ENCODE results near the gene ARL6IP6.
"Not testable (repeated sequence)": the region's sequence is repeated elsewhere in the genome, so short reads cannot be mapped to it uniquely, and the experiment has no call there.

ARL6IP6 gene

DNA sequence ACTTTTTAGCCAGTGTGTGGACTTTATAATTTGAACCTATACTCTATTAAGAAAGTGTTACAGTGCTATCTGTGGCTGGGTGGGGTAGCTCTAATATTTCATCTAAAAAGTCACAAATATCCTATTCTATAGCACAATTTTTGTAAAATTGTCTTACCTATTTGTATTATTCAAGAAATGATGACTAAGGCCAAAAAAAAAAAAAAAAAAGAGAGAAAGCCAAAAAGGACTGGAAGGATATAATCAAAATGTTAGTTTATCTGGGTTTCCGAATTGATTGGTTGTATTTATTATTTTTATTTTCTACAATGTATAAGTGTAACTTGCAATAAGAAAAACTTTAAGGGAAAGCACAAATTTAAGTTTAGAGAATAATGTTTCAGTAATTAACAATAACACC lies 5.5 kb downstream of the ARL6IP6 start:
- no peak for DNase-seq

- DNase-seq: no peak
These were observed 11.4 kb downstream of the ARL6IP6 start for GRCh38 chr2:152729844-152730243.

GRCh38 chr2:152730591-152731333 lies 12.3 kb downstream of the ARL6IP6 start:
- DNase-seq: peak; percentile 47

DNA sequence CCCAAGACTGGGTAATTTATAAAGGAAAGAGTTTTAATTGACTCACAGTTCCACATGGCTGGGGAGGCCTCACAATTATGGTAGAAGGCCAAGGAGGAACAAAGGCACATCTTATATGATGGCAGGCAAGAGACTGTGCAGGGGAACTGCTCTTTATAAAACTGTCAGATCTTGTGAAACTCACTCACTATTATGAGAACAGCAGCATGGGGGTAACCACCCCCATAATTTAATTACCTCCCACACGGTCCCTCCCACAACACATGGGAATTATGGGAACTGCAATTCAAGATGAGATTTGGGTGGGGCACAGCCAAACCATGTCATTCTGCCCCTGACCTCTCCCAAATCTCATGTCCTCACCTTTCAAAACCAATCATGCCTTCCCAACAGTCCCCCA lies 19.1 kb downstream of the ARL6IP6 start:
- not testable (repeated sequence) for DNase-seq

DNA sequence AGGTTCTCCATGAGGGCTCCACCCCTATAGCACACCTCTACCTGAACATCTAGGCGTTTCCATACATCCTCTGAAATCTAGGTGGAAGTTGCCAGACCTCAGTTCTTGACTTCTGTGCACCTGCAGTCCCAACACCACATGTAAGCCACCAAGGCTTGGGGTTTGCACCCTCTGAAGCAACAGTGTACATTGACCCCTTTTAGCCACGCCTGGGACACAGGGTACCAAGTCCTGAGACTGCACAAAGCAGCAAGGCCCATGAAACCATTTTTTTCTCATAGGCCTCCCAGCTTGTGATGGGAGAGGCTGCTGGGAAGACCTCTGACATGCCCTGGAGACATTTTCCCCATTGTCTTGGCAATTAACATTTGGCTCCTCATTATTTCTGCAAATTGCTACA lies 20.0 kb downstream of the ARL6IP6 start:
- no peak for DNase-seq

GRCh38 chr2:152739705-152740104 lies 21.3 kb downstream of the ARL6IP6 start:
- not testable (repeated sequence) for DNase-seq

- DNase-seq: peak; percentile 81
These were observed 22.4 kb downstream of the ARL6IP6 start for GRCh38 chr2:152740743-152741328.

GRCh38 chr2:152743002-152743401 lies 24.6 kb downstream of the ARL6IP6 start:
- DNase-seq: peak; percentile 45

DNA sequence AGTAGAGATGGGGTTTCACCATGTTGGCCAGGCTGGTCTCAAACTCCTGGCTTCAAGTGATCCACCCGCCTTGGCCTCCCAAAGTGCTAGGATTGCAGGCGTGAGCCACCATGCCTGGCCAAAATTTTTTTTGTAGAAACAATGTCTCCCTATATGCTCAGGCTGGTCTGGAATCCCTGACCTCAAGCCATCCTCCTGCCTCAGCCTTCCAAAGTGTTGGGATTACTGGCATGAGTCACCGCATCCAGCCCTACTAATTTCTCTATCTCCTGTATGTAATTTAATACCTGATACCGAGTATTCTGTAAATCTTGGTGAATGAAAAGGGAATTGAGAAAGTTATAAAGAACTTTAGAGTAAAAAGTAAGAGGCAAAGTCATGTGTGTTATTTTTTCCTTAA lies 29.3 kb downstream of the ARL6IP6 start:
- not testable (repeated sequence) for DNase-seq

GRCh38 chr2:152755029-152755428 lies 36.6 kb downstream of the ARL6IP6 start:
- DNase-seq: no peak

- DNase-seq: no peak
These were observed 41.1 kb downstream of the ARL6IP6 start for GRCh38 chr2:152759290-152760072.

- no peak for DNase-seq
These were observed 42.8 kb downstream of the ARL6IP6 start for GRCh38 chr2:152761214-152761613.

DNA sequence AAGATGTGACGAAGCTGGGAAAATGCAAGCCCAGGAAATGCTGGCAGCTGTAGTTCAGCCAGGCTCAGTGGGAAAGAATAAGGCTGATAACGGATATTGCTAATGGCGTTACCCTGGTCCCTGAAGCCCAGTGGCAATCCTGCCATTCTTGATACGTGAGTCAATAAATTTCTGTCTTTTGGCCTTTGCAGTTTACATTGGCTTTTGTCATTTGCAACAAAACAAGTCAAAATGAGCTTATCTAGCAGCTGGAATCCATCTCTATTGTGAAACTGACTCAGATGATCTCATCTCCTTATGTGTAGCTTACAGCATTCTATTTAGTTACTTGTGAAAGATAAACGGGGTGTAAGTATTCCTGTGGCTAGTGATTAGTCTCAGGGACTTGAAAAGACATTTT lies 43.8 kb downstream of the ARL6IP6 start:
- DNase-seq: no peak

GRCh38 chr2:152763208-152763607 lies 44.8 kb downstream of the ARL6IP6 start:
- DNase-seq: not testable (repeated sequence)

DNA sequence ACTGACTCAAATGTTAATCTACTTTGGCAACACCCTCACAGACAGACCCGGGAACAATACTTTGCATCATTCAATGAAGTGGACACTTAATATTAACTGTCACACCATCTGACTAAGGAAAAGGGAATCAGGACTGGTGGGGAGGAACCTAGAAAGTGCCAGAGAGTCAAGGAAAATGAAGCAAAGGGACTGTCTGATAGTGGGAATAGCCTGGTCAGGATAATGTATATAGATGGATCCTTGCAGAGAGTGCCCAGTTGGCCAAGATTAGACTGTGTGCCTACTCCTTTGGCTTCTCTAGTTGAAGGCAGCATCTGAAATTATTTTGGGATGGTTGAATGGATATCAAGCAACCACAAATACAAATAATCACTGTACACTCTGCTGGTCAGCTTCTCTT lies 45.2 kb downstream of the ARL6IP6 start:
- no peak for DNase-seq

- DNase-seq: no peak
These were observed 48.5 kb downstream of the ARL6IP6 start for GRCh38 chr2:152766928-152767327.

- DNase-seq: no peak
These were observed 62.8 kb downstream of the ARL6IP6 start for GRCh38 chr2:152781175-152781574.

DNA sequence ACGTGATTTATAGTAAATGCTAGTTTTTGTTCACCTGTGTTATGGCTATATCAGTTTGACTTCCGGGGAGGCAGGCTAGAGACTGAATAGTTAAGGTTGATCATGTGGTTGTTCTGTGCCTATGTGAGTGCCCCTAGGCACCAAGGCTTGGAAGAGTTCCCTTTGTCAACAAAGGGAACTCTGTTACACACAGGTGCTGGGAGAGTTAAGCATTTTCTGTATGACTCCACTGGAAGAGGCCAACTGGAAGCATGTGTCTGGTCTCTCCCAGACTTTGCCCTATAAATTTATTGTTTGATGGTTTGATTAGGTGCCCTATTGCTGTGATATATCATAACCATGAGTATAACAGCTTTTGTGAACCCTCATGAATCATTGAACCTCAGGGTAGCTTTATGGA lies 63.8 kb downstream of the ARL6IP6 start:
- DNase-seq: no peak

GRCh38 chr2:152790883-152791282 lies 72.5 kb downstream of the ARL6IP6 start:
- no peak for DNase-seq

GRCh38 chr2:152791979-152792378 lies 73.6 kb downstream of the ARL6IP6 start:
- DNase-seq: no peak

- DNase-seq: no peak
These were observed 74.6 kb downstream of the ARL6IP6 start for GRCh38 chr2:152792974-152793373.

- no peak for DNase-seq
These were observed 78.5 kb downstream of the ARL6IP6 start for GRCh38 chr2:152796941-152797340.

GRCh38 chr2:152804687-152805408 lies 86.4 kb downstream of the ARL6IP6 start:
- no peak for DNase-seq

Data from hematopoietic multipotent progenitor cell treated with erythropoietin and hydrocortisone succinate and interleukin-3 and kit ligand, for 8 days (in vitro differentiated cells).